NCI-H226 (cell line): ENCODE results near the gene GSTA4.
"Not testable (repeated sequence)": the region's sequence is repeated elsewhere in the genome, so short reads cannot be mapped to it uniquely, and the experiment has no call there.

Experiments used
- DNase-seq: peaks from one replicate; pipeline ENCODE4 v3.0.0-alpha.2; 2015

The GSTA4 gene

GRCh38 chr6:52969359-52969758 is 25.7 kb downstream of the GSTA4 start:
- DNase-seq, result no peak

- no peak for DNase-seq
These were observed 29.0 kb downstream of the GSTA4 start for GRCh38 chr6:52966101-52966500.

- no peak for DNase-seq
These were observed 29.7 kb downstream of the GSTA4 start for GRCh38 chr6:52965380-52965779.

GRCh38 chr6:52964318-52964717 is 30.8 kb downstream of the GSTA4 start:
- no peak for DNase-seq

GRCh38 chr6:52962701-52963100 is 32.4 kb downstream of the GSTA4 start:
- DNase-seq, result no peak

- DNase-seq, result not testable (repeated sequence)
These were observed 34.1 kb downstream of the GSTA4 start for GRCh38 chr6:52961022-52961421.

GRCh38 chr6:52960211-52960610 is 34.9 kb downstream of the GSTA4 start:
- not testable (repeated sequence) for DNase-seq

GRCh38 chr6:52958546-52959255 is 36.4 kb downstream of the GSTA4 start:
- no peak for DNase-seq

GRCh38 chr6:52955871-52956270 is 39.2 kb downstream of the GSTA4 start:
- no peak for DNase-seq

- peak; percentile 40 for DNase-seq
These were observed 40.9 kb downstream of the GSTA4 start for GRCh38 chr6:52953911-52954839.

- DNase-seq, result no peak
These were observed 48.8 kb downstream of the GSTA4 start for GRCh38 chr6:52946306-52946705.

- not testable (repeated sequence) for DNase-seq
These were observed 52.3 kb downstream of the GSTA4 start for GRCh38 chr6:52942821-52943220.

- DNase-seq, result no peak
These were observed 52.9 kb downstream of the GSTA4 start for GRCh38 chr6:52942221-52942620.

GRCh38 chr6:52937908-52938307 is 57.2 kb downstream of the GSTA4 start:
- DNase-seq, result no peak

- DNase-seq, result no peak
These were observed 61.3 kb downstream of the GSTA4 start for GRCh38 chr6:52933778-52934177.

GRCh38 chr6:52931351-52931750 is 63.7 kb downstream of the GSTA4 start:
- DNase-seq, result no peak

- DNase-seq, result peak; percentile 91
These were observed 65.5 kb downstream of the GSTA4 start for GRCh38 chr6:52929321-52930164.
